ENCODE measurements around the gene SUN1. TPM values are rescaled to one million over a fixed set of nuclear protein-coding genes. Genes with fewer than 3 reads are reported as not detected.

Gene SUN1
- polyA plus RNA-seq, 3 donors = 44.2 to 154 (median 51.5) TPM

GRCh38 chr7:818031-818699, 14.1 kb upstream of the SUN1 start:
- DNase-seq = peak in 1 of 3 donors; percentile 24
- Histone ChIP-seq H3K27me3 (ENCODE audit: control insufficient read depth in 2 of 2, insufficient read depth in 2 of 2, low read length in 2 of 2) (peaks cover 2 to 26% of the 10 kb centered on the region in 2 donors), H3K9me3 (replicated peaks in 1 of 2; ENCODE audit: control insufficient read depth in 1 of 2, insufficient read depth in 1 of 2, low read length in 2 of 2) (no peaks in the 10 kb centered on the region), H3K36me3 (replicated peaks in 1 of 2; ENCODE audit: control insufficient read depth in 1 of 2, insufficient read depth in 2 of 2, low read length in 2 of 2) (peaks cover 0 to 10% of the 10 kb centered on the region in 2 donors), H2AFZ (ENCODE audit: insufficient read depth, low read depth, low read length, poor library complexity, severe bottlenecking) (no peak overlapping the region), H4K20me1 (ENCODE audit: insufficient read depth, low read length) (peaks cover 62% of the 10 kb centered on the region), H3K4me2 (replicated peaks; ENCODE audit: extremely low read depth, low read length, poor library complexity, severe bottlenecking) (peak overlapping the region; percentile 1), H3K79me2 (ENCODE audit: insufficient read depth, low read length) (peaks cover 57% of the 10 kb centered on the region), H3K4me1 (ENCODE audit: control insufficient read depth in 1 of 2, insufficient read depth in 2 of 2, low read length in 2 of 2) (peaks cover 27 to 40% of the 10 kb centered on the region in 2 donors), H3K4me3 (replicated peaks in 1 of 3; ENCODE audit: low read depth in 2 of 3, low read length in 3 of 3) (no peak overlapping the region), H3K9ac (ENCODE audit: insufficient read depth, low read length, poor library complexity, severe bottlenecking) (no peak overlapping the region), H3K27ac (ENCODE audit: low read depth in 1 of 2, low read length in 2 of 2) (no peak overlapping the region)
- WGBS (ENCODE audit: insufficient coverage) = 92% methylated on average over 5 of the region's 8 CpGs
- H3K4me1 Mint-ChIP-seq = peaks cover 41% of the 10 kb centered on the region
- peak overlapping the region in 1 of 7 donors; percentile 36 for H3K27ac Mint-ChIP-seq
- H3K27me3 Mint-ChIP-seq (ENCODE audit: low read depth in 3 of 3) = peaks cover 35 to 63% (median 37%) of the 10 kb centered on the region in 3 donors
- peak overlapping the region; percentile 2 to 95 for H3K4me3 Mint-ChIP-seq
- H3K9me3 Mint-ChIP-seq = peaks cover 0 to 5% (median 2%) of the 10 kb centered on the region in 7 donors
- TF ChIP-seq CTCF (IDR thresholded peaks at IDR 0.05) = peak; percentile 69
- peaks cover 37 to 39% of the 10 kb centered on the region in 2 donors for H3K36me3 Mint-ChIP-seq
- intact Hi-C loops (cut with micrococcal nuclease) = loop anchor here (5.0 to 10.0 kb wide), 2 partner anchors 54 to 157 kb away; partner anchors contain the start of gene COX19 (in 1 of the 2)

GRCh38 chr7:820341-820740, 11.9 kb upstream of the SUN1 start:
- Mint-ChIP-seq H3K9me3 (peaks cover 0 to 5% (median 2%) of the 10 kb centered on the region in 7 donors), H3K4me3 (peak overlapping the region in 1 of 2 donors; percentile 5), H3K36me3 (peaks cover 49 to 58% of the 10 kb centered on the region in 2 donors), H3K4me1 (peaks cover 28% of the 10 kb centered on the region), H3K27ac (no peak overlapping the region), H3K27me3 (ENCODE audit: low read depth in 3 of 3) (peaks cover 24 to 53% (median 25%) of the 10 kb centered on the region in 3 donors)
- Histone ChIP-seq H3K9ac (ENCODE audit: insufficient read depth, low read length, poor library complexity, severe bottlenecking) (no peak overlapping the region), H3K4me2 (replicated peaks; ENCODE audit: extremely low read depth, low read length, poor library complexity, severe bottlenecking) (no peak overlapping the region), H4K20me1 (ENCODE audit: insufficient read depth, low read length) (peaks cover 84% of the 10 kb centered on the region), H3K27me3 (ENCODE audit: control insufficient read depth in 2 of 2, insufficient read depth in 2 of 2, low read length in 2 of 2) (peaks cover 2 to 26% of the 10 kb centered on the region in 2 donors), H3K79me2 (ENCODE audit: insufficient read depth, low read length) (peaks cover 72% of the 10 kb centered on the region), H2AFZ (ENCODE audit: insufficient read depth, low read depth, low read length, poor library complexity, severe bottlenecking) (no peak overlapping the region), H3K9me3 (replicated peaks in 1 of 2; ENCODE audit: control insufficient read depth in 1 of 2, insufficient read depth in 1 of 2, low read length in 2 of 2) (no peaks in the 10 kb centered on the region), H3K4me1 (ENCODE audit: control insufficient read depth in 1 of 2, insufficient read depth in 2 of 2, low read length in 2 of 2) (peaks cover 15 to 22% of the 10 kb centered on the region in 2 donors), H3K36me3 (replicated peaks in 1 of 2; ENCODE audit: control insufficient read depth in 1 of 2, insufficient read depth in 2 of 2, low read length in 2 of 2) (peaks cover 0 to 14% of the 10 kb centered on the region in 2 donors), H3K4me3 (replicated peaks in 1 of 3; ENCODE audit: low read depth in 2 of 3, low read length in 3 of 3) (no peak overlapping the region), H3K27ac (ENCODE audit: low read depth in 1 of 2, low read length in 2 of 2) (no peak overlapping the region)
- no peak for DNase-seq
- TF ChIP-seq CTCF (IDR thresholded peaks at IDR 0.05) = no peak
- 100% methylated on average over 1 of the region's 1 CpG for WGBS (ENCODE audit: insufficient coverage)
- intact Hi-C loops (cut with micrococcal nuclease) = no loop called here
